ENCODE results near the gene ZEB2.

GRCh38 chr2:144524118-144525009 is 4.4 kb upstream of the ZEB2 start:
- TF ChIP-seq CTCF (conservative IDR thresholded peaks at IDR 0.05; ENCODE audit: low read length) (no peak), EZH2phosphoT487 (IDR thresholded peaks at IDR 0.05; ENCODE audit: borderline replicate concordance) (no peak)

All from Loucy (cell line).